Stimulated activated naive B cell treated with anti-CD40 and anti-IgM and Interleukin-4, amounts not matched to agents 10 μg/mL and 1 μg/mL and 100 μg/mL, for 72 hours (primary cell): ENCODE results near the gene IMPA2.
"Not testable (repeated sequence)": the region's sequence is repeated elsewhere in the genome, so short reads cannot be mapped to it uniquely, and the experiment has no call there.

ENCODE experiments used
- ATAC-seq, 2 donors: fragments of 150-1000 bp; cut with Tn5 transposase; replicated peaks; 2 replicates each; pipeline ENCODE4 v1.10.0; 2021; ENCODE audit warnings: moderate library complexity in 1 of 2
- DNase-seq: peaks from one replicate; pipeline ENCODE4 v3.0.0; 2021
- H3K27ac Mint-ChIP-seq: one replicate; pipeline ENCODE4 v1.8.0; 2022; ENCODE audit warnings: mild to moderate bottlenecking, mixed read lengths
- H3K27me3 Mint-ChIP-seq, 2 donors: one replicate each; pipeline ENCODE4 v1.8.0; 2022; ENCODE audit warnings: mixed read lengths in 2 of 2
- H3K36me3 Mint-ChIP-seq, 2 donors: one replicate each; pipeline ENCODE4 v1.8.0; 2022; ENCODE audit warnings: mixed read lengths in 2 of 2, mild to moderate bottlenecking in 1 of 2
- H3K4me1 Mint-ChIP-seq, 2 donors: one replicate each; pipeline ENCODE4 v1.8.0; 2022; ENCODE audit warnings: mixed read lengths in 2 of 2, mild to moderate bottlenecking in 1 of 2
- H3K4me3 Mint-ChIP-seq, 2 donors: one replicate each; pipeline ENCODE4 v1.8.0; 2022; ENCODE audit warnings: mild to moderate bottlenecking in 2 of 2, mixed read lengths in 2 of 2, moderate library complexity in 1 of 2
- H3K9me3 Mint-ChIP-seq, 2 donors: one replicate each; pipeline ENCODE4 v1.8.0; 2022; ENCODE audit warnings: mixed read lengths in 2 of 2, mild to moderate bottlenecking in 1 of 2

The IMPA2 gene

GRCh38 chr18:12060182-12060870, 79.0 kb downstream of the IMPA2 start:
- Mint-ChIP-seq H3K4me3 (no peak overlapping the region), H3K27me3 (peaks cover 4 to 5% of the 10 kb centered on the region in 2 donors), H3K4me1 (peaks cover 0 to 2% of the 10 kb centered on the region in 2 donors), H3K36me3 (no peaks in the 10 kb centered on the region), H3K27ac (no peak overlapping the region), H3K9me3 (no peaks in the 10 kb centered on the region)
- ATAC-seq: no peak
- DNase-seq: no peak

- Mint-ChIP-seq H3K4me3 (no peak overlapping the region), H3K27me3 (peaks cover 7 to 14% of the 10 kb centered on the region in 2 donors), H3K27ac (no peak overlapping the region), H3K4me1 (peaks cover 0 to 2% of the 10 kb centered on the region in 2 donors), H3K36me3 (no peaks in the 10 kb centered on the region), H3K9me3 (no peaks in the 10 kb centered on the region)
- DNase-seq (no peak), ATAC-seq (no peak)
Observed at GRCh38 chr18:12061685-12062084, 80.4 kb downstream of the IMPA2 start.

- no peak overlapping the region for H3K4me3 Mint-ChIP-seq
- H3K4me1 Mint-ChIP-seq: peaks cover 0 to 2% of the 10 kb centered on the region in 2 donors
- ATAC-seq (no peak), DNase-seq (no peak)
- no peaks in the 10 kb centered on the region for H3K9me3 Mint-ChIP-seq
- H3K36me3 Mint-ChIP-seq: no peaks in the 10 kb centered on the region
- peaks cover 3 to 14% of the 10 kb centered on the region in 2 donors for H3K27me3 Mint-ChIP-seq
- no peak overlapping the region for H3K27ac Mint-ChIP-seq
Observed at GRCh38 chr18:12062974-12063373, 81.7 kb downstream of the IMPA2 start.

- H3K36me3 Mint-ChIP-seq: no peaks in the 10 kb centered on the region
- H3K27me3 Mint-ChIP-seq: peaks cover 10 to 22% of the 10 kb centered on the region in 2 donors
- ATAC-seq (no peak), DNase-seq (no peak)
- no peak overlapping the region for H3K27ac Mint-ChIP-seq
- H3K4me3 Mint-ChIP-seq: no peak overlapping the region
- peaks cover 0 to 2% of the 10 kb centered on the region in 2 donors for H3K4me1 Mint-ChIP-seq
- H3K9me3 Mint-ChIP-seq: no peaks in the 10 kb centered on the region
Observed at GRCh38 chr18:12064086-12064763, 82.9 kb downstream of the IMPA2 start.

- Mint-ChIP-seq H3K4me1 (no peaks in the 10 kb centered on the region), H3K9me3 (no peaks in the 10 kb centered on the region), H3K27me3 (peaks cover 11 to 23% of the 10 kb centered on the region in 2 donors), H3K27ac (no peak overlapping the region), H3K36me3 (no peaks in the 10 kb centered on the region), H3K4me3 (no peak overlapping the region)
- ATAC-seq (no peak), DNase-seq (no peak)
Observed at GRCh38 chr18:12065397-12065796, 84.1 kb downstream of the IMPA2 start.

GRCh38 chr18:12066910-12067511, 85.7 kb downstream of the IMPA2 start:
- Mint-ChIP-seq H3K4me3 (no peak overlapping the region), H3K27ac (no peak overlapping the region), H3K4me1 (no peaks in the 10 kb centered on the region), H3K27me3 (peaks cover 11 to 23% of the 10 kb centered on the region in 2 donors), H3K36me3 (no peaks in the 10 kb centered on the region), H3K9me3 (no peaks in the 10 kb centered on the region)
- no peak for ATAC-seq
- no peak for DNase-seq

- Mint-ChIP-seq H3K27me3 (peaks cover 11 to 23% of the 10 kb centered on the region in 2 donors), H3K4me1 (no peaks in the 10 kb centered on the region), H3K9me3 (no peaks in the 10 kb centered on the region), H3K4me3 (no peak overlapping the region), H3K36me3 (no peaks in the 10 kb centered on the region), H3K27ac (no peak overlapping the region)
- no peak for ATAC-seq
- no peak for DNase-seq
Observed at GRCh38 chr18:12067671-12068070, 86.4 kb downstream of the IMPA2 start.

GRCh38 chr18:12068316-12068949, 87.1 kb downstream of the IMPA2 start:
- H3K4me1 Mint-ChIP-seq, H3K9me3 Mint-ChIP-seq, H3K4me3 Mint-ChIP-seq, DNase-seq, ATAC-seq, H3K27ac Mint-ChIP-seq, H3K36me3 Mint-ChIP-seq: not testable (repeated sequence)
- peaks cover 13 to 18% of the 10 kb centered on the region in 2 donors for H3K27me3 Mint-ChIP-seq

- Mint-ChIP-seq H3K4me1 (no peaks in the 10 kb centered on the region), H3K27ac (no peak overlapping the region), H3K4me3 (no peak overlapping the region), H3K27me3 (peaks cover 16 to 18% of the 10 kb centered on the region in 2 donors), H3K9me3 (no peaks in the 10 kb centered on the region), H3K36me3 (no peaks in the 10 kb centered on the region)
- DNase-seq: no peak
- no peak for ATAC-seq
Observed at GRCh38 chr18:12068950-12069320, 87.6 kb downstream of the IMPA2 start.

- DNase-seq, H3K27ac Mint-ChIP-seq, H3K9me3 Mint-ChIP-seq, H3K4me1 Mint-ChIP-seq, ATAC-seq, H3K36me3 Mint-ChIP-seq, H3K4me3 Mint-ChIP-seq: not testable (repeated sequence)
- H3K27me3 Mint-ChIP-seq: peaks cover 20 to 22% of the 10 kb centered on the region in 2 donors
Observed at GRCh38 chr18:12071066-12071465, 89.8 kb downstream of the IMPA2 start.

- DNase-seq (no peak), ATAC-seq (no peak)
- H3K4me3 Mint-ChIP-seq: no peak overlapping the region
- no peaks in the 10 kb centered on the region for H3K4me1 Mint-ChIP-seq
- peaks cover 20 to 27% of the 10 kb centered on the region in 2 donors for H3K27me3 Mint-ChIP-seq
- H3K36me3 Mint-ChIP-seq: no peaks in the 10 kb centered on the region
- no peaks in the 10 kb centered on the region for H3K9me3 Mint-ChIP-seq
- H3K27ac Mint-ChIP-seq: no peak overlapping the region
Observed at GRCh38 chr18:12072996-12073395, 91.7 kb downstream of the IMPA2 start.

- no peaks in the 10 kb centered on the region for H3K9me3 Mint-ChIP-seq
- no peaks in the 10 kb centered on the region for H3K36me3 Mint-ChIP-seq
- DNase-seq (no peak), ATAC-seq (no peak)
- no peak overlapping the region for H3K27ac Mint-ChIP-seq
- no peaks in the 10 kb centered on the region for H3K4me1 Mint-ChIP-seq
- H3K4me3 Mint-ChIP-seq: no peak overlapping the region
- peaks cover 16 to 18% of the 10 kb centered on the region in 2 donors for H3K27me3 Mint-ChIP-seq
Observed at GRCh38 chr18:12074736-12075135, 93.4 kb downstream of the IMPA2 start.

- Mint-ChIP-seq H3K27me3 (peaks cover 16 to 18% of the 10 kb centered on the region in 2 donors), H3K9me3 (no peaks in the 10 kb centered on the region), H3K36me3 (no peaks in the 10 kb centered on the region), H3K4me3 (peak overlapping the region; percentile 62 to 73), H3K27ac (no peak overlapping the region), H3K4me1 (no peaks in the 10 kb centered on the region)
- DNase-seq (no peak), ATAC-seq (peak; percentile 79 to 83)
Observed at GRCh38 chr18:12076424-12077140, 95.3 kb downstream of the IMPA2 start.

- peaks cover 16 to 24% of the 10 kb centered on the region in 2 donors for H3K27me3 Mint-ChIP-seq
- DNase-seq, ATAC-seq, H3K27ac Mint-ChIP-seq, H3K4me1 Mint-ChIP-seq, H3K9me3 Mint-ChIP-seq, H3K4me3 Mint-ChIP-seq, H3K36me3 Mint-ChIP-seq: not testable (repeated sequence)
Observed at GRCh38 chr18:12077994-12078393, 96.7 kb downstream of the IMPA2 start.
